Activated CD4-positive, CD25-positive, alpha-beta regulatory T cell treated with anti-CD3 and anti-CD28 coated beads, Interleukin-2, amount 50 U/mL, for 72 hours (primary cell): ENCODE data around the gene ZSWIM9.
A peak's percentile ranks its signal among the peaks of the same experiment; 100 is the strongest.

Experiments
- DNase-seq: peaks from one replicate; pipeline ENCODE4 v3.0.0; 2021

ZSWIM9 gene

GRCh38 chr19:48169939-48170803 lies at the start of gene ZSWIM9, which contains the start of gene LIG1:
Gene ZSWIM9 (plus strand): TSS chr19:48170680. CDS start chr19:48171803, 1,123 bp downstream.
Gene LIG1 (minus strand): TSS chr19:48170344. CDS start chr19:48165566, 4,778 bp downstream.
- DNase-seq, result peak; percentile 91

GRCh38 chr19:48121066-48121465 lies 49.4 kb upstream of the ZSWIM9 start:
- no peak for DNase-seq

GRCh38 chr19:48121909-48122371 lies 48.5 kb upstream of the ZSWIM9 start:
- DNase-seq, result no peak

- DNase-seq, result no peak
Observed at GRCh38 chr19:48122421-48122820, 48.1 kb upstream of the ZSWIM9 start.

GRCh38 chr19:48123907-48124651 lies 46.4 kb upstream of the ZSWIM9 start:
- peak; percentile 57 for DNase-seq

- no peak for DNase-seq
Observed at GRCh38 chr19:48127561-48127960, 42.9 kb upstream of the ZSWIM9 start.

GRCh38 chr19:48133094-48133493 lies 37.4 kb upstream of the ZSWIM9 start:
- no peak for DNase-seq

GRCh38 chr19:48135411-48135810 lies 35.1 kb upstream of the ZSWIM9 start:
- DNase-seq, result no peak

- DNase-seq, result no peak
Observed at GRCh38 chr19:48136547-48136946, 33.9 kb upstream of the ZSWIM9 start.

GRCh38 chr19:48137411-48137810 lies 33.1 kb upstream of the ZSWIM9 start:
- DNase-seq, result no peak

GRCh38 chr19:48139053-48139452 lies 31.4 kb upstream of the ZSWIM9 start:
- no peak for DNase-seq

- no peak for DNase-seq
Observed at GRCh38 chr19:48147597-48148175, 22.8 kb upstream of the ZSWIM9 start.

- no peak for DNase-seq
Observed at GRCh38 chr19:48148576-48148975, 21.9 kb upstream of the ZSWIM9 start.

GRCh38 chr19:48149430-48149829 lies 21.1 kb upstream of the ZSWIM9 start:
- no peak for DNase-seq

GRCh38 chr19:48152551-48152950 lies 17.9 kb upstream of the ZSWIM9 start:
- peak; percentile 72 for DNase-seq

- DNase-seq, result no peak
Observed at GRCh38 chr19:48154003-48154402, 16.5 kb upstream of the ZSWIM9 start.

- DNase-seq, result no peak
Observed at GRCh38 chr19:48158210-48158790, 12.2 kb upstream of the ZSWIM9 start.

GRCh38 chr19:48168689-48169088 lies 1.8 kb upstream of the ZSWIM9 start:
- DNase-seq, result no peak

GRCh38 chr19:48169578-48169938 lies 922 bp upstream of the ZSWIM9 start:
- peak; percentile 93 for DNase-seq

GRCh38 chr19:48170817-48171347 lies 402 bp downstream of the ZSWIM9 start:
- peak; percentile 38 for DNase-seq

- DNase-seq, result no peak
Observed at GRCh38 chr19:48171710-48172109, 1.2 kb downstream of the ZSWIM9 start.

- no peak for DNase-seq
Observed at GRCh38 chr19:48174445-48175030, 4.1 kb downstream of the ZSWIM9 start.
